Transverse colon (tissue), 4 donors: ENCODE data around the gene NSL1. TPM values are rescaled to one million over a fixed set of nuclear protein-coding genes. Genes with fewer than 3 reads are reported as not detected.

ENCODE experiments used
- DNase-seq: peaks from one replicate; pipeline ENCODE4 v3.0.0-alpha.2; 2019
- H3K27ac ChIP-seq, 4 donors: fragments of 200-600 bp; sonication (generic); 2 replicates each; pipeline ENCODE4 v1.5.1; 2016 to 2018; ENCODE audit warnings: inconsistent platforms in 4 of 4
- H3K27me3 ChIP-seq: fragments of 200-600 bp; sonication (generic); 2 replicates; pipeline ENCODE4 v1.5.1; 2017; ENCODE audit warnings: inconsistent platforms
- H3K36me3 ChIP-seq, 4 donors: fragments of 200-600 bp; sonication (generic); 2 replicates each; pipeline ENCODE4 v1.5.1; 2017 to 2019; ENCODE audit warnings: inconsistent platforms in 4 of 4
- H3K4me1 ChIP-seq, 4 donors: fragments of 200-600 bp; sonication (generic); 2 replicates each; pipeline ENCODE4 v1.5.1; 2017 to 2020; ENCODE audit warnings: inconsistent platforms in 4 of 4
- H3K4me3 ChIP-seq, 4 donors: fragments of 200-600 bp; sonication (generic); 1 replicate in 1 of 4; 2 replicates in 3 of 4; pipeline versions ENCODE4 v1.5.1 to v1.6.1; 2017 to 2019; ENCODE audit warnings: inconsistent platforms in 4 of 4
- H3K9me3 ChIP-seq, 2 donors: fragments of 200-600 bp; sonication (generic); 2 replicates each; pipeline ENCODE4 v1.5.1; 2017 to 2019; ENCODE audit warnings: inconsistent platforms in 2 of 2
- EP300 ChIP-seq: sonication (generic); formaldehyde crosslinking; IDR thresholded peaks from one replicate; pipeline ENCODE4 v1.6.1; 2017; ENCODE audit warnings: antibody characterized with exemption, low read depth
- POLR2A ChIP-seq: fragments of 450-650 bp; IDR thresholded peaks from one replicate; pipeline ENCODE4 v1.6.1; 2016; ENCODE audit warnings: antibody characterized with exemption, mild to moderate bottlenecking, moderate library complexity
- POLR2AphosphoS5 ChIP-seq, 3 donors: sonication (generic); formaldehyde crosslinking; IDR thresholded peaks; one replicate each; pipeline ENCODE4 v1.6.1; 2016; ENCODE audit warnings: antibody characterized with exemption in 3 of 3
- WGBS, 2 donors: methylation state at CpG; one replicate each; pipeline ENCODE4 v1.1.5; 2018; ENCODE audit warnings: low coverage in 1 of 2; 5-methylcytosine and 5-hydroxymethylcytosine counted together
- in situ Hi-C, 4 donors: fragments of 200-750 bp; cut with MboI; loops; one replicate each; pipeline versions ENCODE4 v1.15.0 to v1.15.1; 2017; ENCODE audit warnings: low sequenced_read_pairs in 3 of 4, low pct_ligation_motif_present in 1 of 4, low pct_unique_long_range_greater_than_20kb in 1 of 4
- intact Hi-C: fragments of 100-400 bp; cut with DNase I; formaldehyde crosslinking; loops from one replicate; pipeline ENCODE4 v1.15.1; 2023; ENCODE audit warnings: low total_unique reads
- total RNA-seq, 4 donors: library from RNA; depleted of rRNA; stranded (reverse); fragments of >200 nt; gene quantifications; one replicate each; pipeline ENCODE4 v1.1.0, GENCODE V29; 2016
- TF ChIP-seq, protein P1 (sequence below), 5 experiments: fragments of 200-600 bp in 3 of 5; fragments of 450-650 bp in 2 of 5; sonication (generic) in 3 of 5; IDR thresholded peaks; 1 replicate in 2 of 5; 2 replicates in 3 of 5; pipeline ENCODE4 v1.5.1; 2016 to 2017; ENCODE audit warnings: antibody characterized with exemption in 5 of 5, inconsistent platforms in 3 of 5, mild to moderate bottlenecking in 2 of 5, moderate library complexity in 1 of 5

The NSL1 gene
- total RNA-seq, 4 donors from 2014 or later = 4.2 to 33.7 (median 28.4) TPM

- no peaks in the 10 kb centered on the region for H3K4me1 ChIP-seq
- TF ChIP-seq POLR2AphosphoS5 (IDR thresholded peaks at IDR 0.05) = no peak
- TF ChIP-seq, protein P1, sequence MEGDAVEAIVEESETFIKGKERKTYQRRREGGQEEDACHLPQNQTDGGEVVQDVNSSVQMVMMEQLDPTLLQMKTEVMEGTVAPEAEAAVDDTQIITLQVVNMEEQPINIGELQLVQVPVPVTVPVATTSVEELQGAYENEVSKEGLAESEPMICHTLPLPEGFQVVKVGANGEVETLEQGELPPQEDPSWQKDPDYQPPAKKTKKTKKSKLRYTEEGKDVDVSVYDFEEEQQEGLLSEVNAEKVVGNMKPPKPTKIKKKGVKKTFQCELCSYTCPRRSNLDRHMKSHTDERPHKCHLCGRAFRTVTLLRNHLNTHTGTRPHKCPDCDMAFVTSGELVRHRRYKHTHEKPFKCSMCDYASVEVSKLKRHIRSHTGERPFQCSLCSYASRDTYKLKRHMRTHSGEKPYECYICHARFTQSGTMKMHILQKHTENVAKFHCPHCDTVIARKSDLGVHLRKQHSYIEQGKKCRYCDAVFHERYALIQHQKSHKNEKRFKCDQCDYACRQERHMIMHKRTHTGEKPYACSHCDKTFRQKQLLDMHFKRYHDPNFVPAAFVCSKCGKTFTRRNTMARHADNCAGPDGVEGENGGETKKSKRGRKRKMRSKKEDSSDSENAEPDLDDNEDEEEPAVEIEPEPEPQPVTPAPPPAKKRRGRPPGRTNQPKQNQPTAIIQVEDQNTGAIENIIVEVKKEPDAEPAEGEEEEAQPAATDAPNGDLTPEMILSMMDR (IDR thresholded peaks at IDR 0.05) = no peak
- TF ChIP-seq POLR2A = no peak
- no peak for TF ChIP-seq EP300
- in situ Hi-C loops (no loop called here), intact Hi-C loops (no loop called here)
- no peak overlapping the region for H3K27ac ChIP-seq
- H3K4me3 ChIP-seq = no peak overlapping the region
- 96 to 100% methylated on average over 2 to 11 of the region's 11 CpGs for WGBS, 2 donors
- H3K9me3 ChIP-seq = no peaks in the 10 kb centered on the region
- no peak for DNase-seq
- peaks cover 56% of the 10 kb centered on the region for H3K27me3 ChIP-seq
- H3K36me3 ChIP-seq = no peaks in the 10 kb centered on the region
These were observed 105.0 kb downstream of the NSL1 start for GRCh38 chr1:212686591-212686990.

GRCh38 chr1:212686069-212686468 is 105.5 kb downstream of the NSL1 start:
- WGBS, 2 donors = 67 to 72% methylated on average over 1 to 3 of the region's 3 CpGs
- no peaks in the 10 kb centered on the region for H3K36me3 ChIP-seq
- H3K27me3 ChIP-seq = peaks cover 51% of the 10 kb centered on the region
- no peaks in the 10 kb centered on the region for H3K4me1 ChIP-seq
- H3K27ac ChIP-seq = no peak overlapping the region
- H3K9me3 ChIP-seq = no peaks in the 10 kb centered on the region
- in situ Hi-C loops = no loop called here
- DNase-seq = no peak
- no peak for TF ChIP-seq POLR2A
- TF ChIP-seq EP300 = no peak
- no peak for TF ChIP-seq POLR2AphosphoS5 (IDR thresholded peaks at IDR 0.05)
- TF ChIP-seq, protein P1 (IDR thresholded peaks at IDR 0.05) = no peak
- intact Hi-C loops = no loop called here
- no peak overlapping the region for H3K4me3 ChIP-seq

DNA sequence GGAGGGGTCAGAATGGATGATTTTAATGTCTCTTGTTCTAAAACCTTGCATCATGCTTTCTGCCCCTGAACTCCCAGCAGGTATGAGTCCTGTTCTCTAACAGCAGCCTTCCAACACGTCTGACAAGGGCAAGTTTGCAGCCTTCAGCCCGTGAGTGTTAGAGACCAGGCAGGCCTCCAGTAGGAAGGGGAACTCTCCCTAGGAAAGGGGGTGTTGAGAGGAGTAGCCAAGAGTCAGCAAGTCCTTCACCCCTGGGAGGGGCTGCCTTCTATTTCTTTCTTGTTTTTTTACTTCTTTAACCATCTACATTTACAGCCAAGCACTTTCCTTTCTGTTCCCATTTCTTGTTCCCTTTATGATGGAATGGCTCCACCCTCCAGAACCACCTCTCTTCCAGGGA is 106.1 kb downstream of the NSL1 start:
- in situ Hi-C loops = no loop called here
- peaks cover 52% of the 10 kb centered on the region for H3K27me3 ChIP-seq
- 69% methylated on average over 2 of the region's 2 CpGs; no CpG with 5 or more reads in 1 of the 2 donors for whole genome bisulfite sequencing, 2 donors
- no peaks in the 10 kb centered on the region for H3K9me3 ChIP-seq
- TF ChIP-seq EP300 = no peak
- intact Hi-C loops = no loop called here
- H3K36me3 ChIP-seq = no peaks in the 10 kb centered on the region
- DNase-seq = no peak
- H3K4me3 ChIP-seq = no peak overlapping the region
- no peaks in the 10 kb centered on the region for H3K4me1 ChIP-seq
- no peak overlapping the region for H3K27ac ChIP-seq

DNA sequence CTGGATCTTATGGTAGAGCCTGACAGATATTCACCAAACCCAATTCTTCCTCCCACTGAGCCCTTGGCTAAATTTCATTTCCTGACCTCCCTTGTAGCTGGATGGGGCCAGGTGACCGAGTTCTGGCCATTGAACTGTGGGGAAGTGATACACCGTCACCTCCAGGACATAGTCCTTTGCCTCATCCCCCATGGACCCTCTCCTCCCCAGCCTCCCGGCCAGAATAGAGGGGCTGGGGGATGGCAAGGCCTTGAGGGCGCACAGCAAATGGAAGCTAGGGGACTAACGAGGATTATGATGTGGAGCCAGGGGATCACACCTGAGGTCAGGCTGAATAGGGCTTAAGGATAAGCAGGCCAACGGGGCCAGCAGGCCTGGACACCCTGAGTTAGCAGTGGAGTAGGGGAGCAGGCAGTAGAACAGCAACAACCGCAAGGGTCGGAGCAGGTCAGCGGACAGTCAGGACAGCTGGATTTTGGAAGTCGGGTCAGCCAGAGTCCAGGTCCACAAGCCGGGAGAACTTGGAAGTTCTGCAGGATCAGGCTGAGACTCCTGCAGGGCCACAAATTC is 107.0 kb downstream of the NSL1 start:
- no peak for DNase-seq
- TF ChIP-seq POLR2AphosphoS5 (IDR thresholded peaks at IDR 0.05) (no peak), POLR2A (no peak), EP300 (no peak)
- TF ChIP-seq, protein P1 (IDR thresholded peaks at IDR 0.05) = no peak
- in situ Hi-C loops (no loop called here), intact Hi-C loops (no loop called here)
- WGBS, 2 donors = 96 to 97% methylated on average over 6 to 11 of the region's 11 CpGs
- Histone ChIP-seq H3K9me3 (no peaks in the 10 kb centered on the region), H3K4me3 (no peak overlapping the region), H3K36me3 (no peaks in the 10 kb centered on the region), H3K4me1 (no peaks in the 10 kb centered on the region), H3K27ac (no peak overlapping the region), H3K27me3 (peaks cover 50% of the 10 kb centered on the region)

GRCh38 chr1:212684076-212684475 is 107.5 kb downstream of the NSL1 start:
- Histone ChIP-seq H3K9me3 (no peaks in the 10 kb centered on the region), H3K4me3 (no peak overlapping the region), H3K27ac (no peak overlapping the region), H3K4me1 (no peaks in the 10 kb centered on the region), H3K27me3 (peaks cover 45% of the 10 kb centered on the region), H3K36me3 (no peaks in the 10 kb centered on the region)
- 85% methylated on average over 6 of the region's 6 CpGs; no CpG with 5 or more reads in 1 of the 2 donors for WGBS, 2 donors
- no peak for DNase-seq
- intact Hi-C loops = no loop called here
- TF ChIP-seq POLR2AphosphoS5 (IDR thresholded peaks at IDR 0.05) (no peak), EP300 (no peak), POLR2A (no peak)
- TF ChIP-seq, protein P1 (IDR thresholded peaks at IDR 0.05) = no peak
- in situ Hi-C loops = no loop called here
